ENCODE data around the gene SUSD1. TPM values are rescaled to one million over a fixed set of nuclear protein-coding genes. Genes with fewer than 3 reads are reported as not detected.

SUSD1 gene
- total and polyA plus RNA-seq, 2 donors (not counting 1 experiment from before 2014, with no cell fraction given) = 5.7 to 7.5 TPM

DNA sequence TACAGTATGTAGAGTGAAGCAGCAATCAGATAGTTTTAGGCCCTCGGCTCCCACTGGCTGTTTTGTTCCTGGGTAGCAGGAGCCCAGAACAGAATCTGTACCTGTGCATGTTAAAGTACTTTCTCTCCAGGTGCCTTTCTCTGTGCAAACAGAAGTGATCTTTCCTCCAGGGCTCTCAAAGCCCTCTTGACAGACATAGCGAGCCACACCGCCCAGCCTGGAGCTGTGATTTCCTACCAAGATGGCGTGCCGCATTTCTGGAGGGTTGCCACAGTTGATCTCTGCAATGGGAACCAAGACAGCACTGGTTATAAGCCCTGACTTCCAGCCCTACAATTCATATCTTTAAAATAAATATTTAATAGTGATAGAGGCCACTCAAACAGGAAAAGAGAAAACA lies 50.9 kb downstream of the SUSD1 start:
- H3K79me2 ChIP-seq (ENCODE audit: control insufficient read depth, insufficient read depth, low read length) = no peaks in the 10 kb centered on the region
- H3K27me3 Mint-ChIP-seq = no peaks in the 10 kb centered on the region
- intact Hi-C loops (cut with micrococcal nuclease) = no loop called here
- H3K4me2 ChIP-seq (replicated peaks; ENCODE audit: low read depth, low read length, poor library complexity, severe bottlenecking) = no peak overlapping the region
- no peaks in the 10 kb centered on the region for H3K4me1 ChIP-seq (ENCODE audit: control insufficient read depth in 2 of 2, insufficient read depth in 2 of 2, low read length in 2 of 2)
- H3K36me3 ChIP-seq (replicated peaks in 1 of 2; ENCODE audit: control extremely low read depth in 1 of 2, control insufficient read depth in 1 of 2, extremely low read depth in 1 of 2, insufficient read depth in 2 of 2, low read length in 1 of 2) = no peaks in the 10 kb centered on the region
- H3K4me1 Mint-ChIP-seq = no peaks in the 10 kb centered on the region
- no peak overlapping the region for H3K27ac Mint-ChIP-seq
- no peak overlapping the region for H3K9ac ChIP-seq (ENCODE audit: low read length)
- no peak for TF ChIP-seq EZH2 (IDR thresholded peaks at IDR 0.05; ENCODE audit: borderline replicate concordance, insufficient read depth, low read depth, low read length, poor library complexity, severe bottlenecking)
- TF ChIP-seq, protein P1, sequence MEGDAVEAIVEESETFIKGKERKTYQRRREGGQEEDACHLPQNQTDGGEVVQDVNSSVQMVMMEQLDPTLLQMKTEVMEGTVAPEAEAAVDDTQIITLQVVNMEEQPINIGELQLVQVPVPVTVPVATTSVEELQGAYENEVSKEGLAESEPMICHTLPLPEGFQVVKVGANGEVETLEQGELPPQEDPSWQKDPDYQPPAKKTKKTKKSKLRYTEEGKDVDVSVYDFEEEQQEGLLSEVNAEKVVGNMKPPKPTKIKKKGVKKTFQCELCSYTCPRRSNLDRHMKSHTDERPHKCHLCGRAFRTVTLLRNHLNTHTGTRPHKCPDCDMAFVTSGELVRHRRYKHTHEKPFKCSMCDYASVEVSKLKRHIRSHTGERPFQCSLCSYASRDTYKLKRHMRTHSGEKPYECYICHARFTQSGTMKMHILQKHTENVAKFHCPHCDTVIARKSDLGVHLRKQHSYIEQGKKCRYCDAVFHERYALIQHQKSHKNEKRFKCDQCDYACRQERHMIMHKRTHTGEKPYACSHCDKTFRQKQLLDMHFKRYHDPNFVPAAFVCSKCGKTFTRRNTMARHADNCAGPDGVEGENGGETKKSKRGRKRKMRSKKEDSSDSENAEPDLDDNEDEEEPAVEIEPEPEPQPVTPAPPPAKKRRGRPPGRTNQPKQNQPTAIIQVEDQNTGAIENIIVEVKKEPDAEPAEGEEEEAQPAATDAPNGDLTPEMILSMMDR (IDR thresholded peaks at IDR 0.05) = no peak
- no peaks in the 10 kb centered on the region for H3K9me3 ChIP-seq (ENCODE audit: control extremely low read depth in 1 of 3, control insufficient read depth in 2 of 3, insufficient read depth in 1 of 3, low read length in 2 of 3)
- no peak overlapping the region for H2AFZ ChIP-seq (ENCODE audit: insufficient read depth, low read depth, low read length, poor library complexity, severe bottlenecking)
- ChIA-PET CTCF (interaction anchor here (0.9 kb wide), 1 partner anchor 11 kb away, joined by 3 read pairs; no protein-coding TSS in a partner anchor), POLR2A (no interaction called here)
- H3K27ac ChIP-seq (ENCODE audit: low read length in 2 of 2) = no peak overlapping the region
- H3K4me3 ChIP-seq (ENCODE audit: control extremely low read depth in 1 of 5, extremely low read depth in 1 of 5, insufficient read depth in 1 of 5, low read depth in 2 of 5, low read length in 4 of 5) = no peak overlapping the region
- no peaks in the 10 kb centered on the region for H3K9me3 Mint-ChIP-seq (ENCODE audit: insufficient read depth)
- H3K27me3 ChIP-seq (replicated peaks in 1 of 4; ENCODE audit: control extremely low read depth in 1 of 4, control insufficient read depth in 3 of 4, insufficient read depth in 4 of 4, low read length in 3 of 4) = no peaks in the 10 kb centered on the region
- H3K4me3 Mint-ChIP-seq = no peak overlapping the region
- DNase-seq (no peak), ATAC-seq (ENCODE audit: low read depth) (no peak)
- H4K20me1 ChIP-seq (ENCODE audit: control insufficient read depth, insufficient read depth, low read length, poor library complexity, severe bottlenecking) = no peaks in the 10 kb centered on the region
- 100% methylated on average over 3 of the region's 5 CpGs for WGBS (ENCODE audit: insufficient coverage)

DNA sequence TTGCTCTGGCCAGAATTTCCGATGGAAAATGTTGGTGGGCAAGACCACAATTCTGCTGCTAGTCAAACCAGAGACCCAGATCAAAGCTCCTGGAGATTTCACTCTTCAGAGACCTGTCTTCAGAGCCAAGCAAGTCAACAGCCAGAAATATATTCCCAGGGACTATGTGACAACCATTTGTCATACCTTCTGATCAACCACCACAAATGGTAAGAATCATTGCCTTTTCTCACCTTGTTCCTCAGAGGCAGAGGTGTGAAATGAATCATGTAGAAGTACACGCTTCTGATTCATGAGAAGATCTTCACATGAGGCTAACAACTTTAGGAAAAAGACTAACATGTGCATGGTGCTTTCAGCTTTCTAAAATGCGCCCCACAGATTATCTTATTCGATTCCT lies 53.5 kb downstream of the SUSD1 start:
- DNase-seq = no peak
- TF ChIP-seq, protein P1 (IDR thresholded peaks at IDR 0.05) = no peak
- TF ChIP-seq EZH2 (IDR thresholded peaks at IDR 0.05; ENCODE audit: borderline replicate concordance, insufficient read depth, low read depth, low read length, poor library complexity, severe bottlenecking) = no peak
- CTCF ChIA-PET = no interaction called here

More for the DNA sequence above, 53.5 kb downstream of the SUSD1 start:
- H3K4me1 Mint-ChIP-seq = peaks cover under 1% of the 10 kb centered on the region
- Histone ChIP-seq H3K4me2 (replicated peaks; ENCODE audit: low read depth, low read length, poor library complexity, severe bottlenecking) (no peak overlapping the region), H3K4me3 (ENCODE audit: control extremely low read depth in 1 of 5, extremely low read depth in 1 of 5, insufficient read depth in 1 of 5, low read depth in 2 of 5, low read length in 4 of 5) (no peak overlapping the region), H3K27me3 (replicated peaks in 1 of 4; ENCODE audit: control extremely low read depth in 1 of 4, control insufficient read depth in 3 of 4, insufficient read depth in 4 of 4, low read length in 3 of 4) (no peaks in the 10 kb centered on the region), H3K9me3 (ENCODE audit: control extremely low read depth in 1 of 3, control insufficient read depth in 2 of 3, insufficient read depth in 1 of 3, low read length in 2 of 3) (no peaks in the 10 kb centered on the region), H4K20me1 (ENCODE audit: control insufficient read depth, insufficient read depth, low read length, poor library complexity, severe bottlenecking) (no peaks in the 10 kb centered on the region), H3K4me1 (ENCODE audit: control insufficient read depth in 2 of 2, insufficient read depth in 2 of 2, low read length in 2 of 2) (no peaks in the 10 kb centered on the region), H3K79me2 (ENCODE audit: control insufficient read depth, insufficient read depth, low read length) (no peaks in the 10 kb centered on the region), H3K27ac (ENCODE audit: low read length in 2 of 2) (no peak overlapping the region), H3K36me3 (replicated peaks in 1 of 2; ENCODE audit: control extremely low read depth in 1 of 2, control insufficient read depth in 1 of 2, extremely low read depth in 1 of 2, insufficient read depth in 2 of 2, low read length in 1 of 2) (no peaks in the 10 kb centered on the region), H2AFZ (ENCODE audit: insufficient read depth, low read depth, low read length, poor library complexity, severe bottlenecking) (no peak overlapping the region), H3K9ac (ENCODE audit: low read length) (no peak overlapping the region)
- no peak for ATAC-seq (ENCODE audit: low read depth)
- H3K4me3 Mint-ChIP-seq = no peak overlapping the region
- H3K9me3 Mint-ChIP-seq (ENCODE audit: insufficient read depth) = no peaks in the 10 kb centered on the region
- WGBS (ENCODE audit: insufficient coverage) = 83% methylated on average over 1 of the region's 4 CpGs
- H3K27ac Mint-ChIP-seq = no peak overlapping the region
- H3K27me3 Mint-ChIP-seq = no peaks in the 10 kb centered on the region
- POLR2A ChIA-PET = no interaction called here
- intact Hi-C loops (cut with micrococcal nuclease) = no loop called here

Measured in B cell (primary cell).